Endothelial cell of umbilical vein (primary cell): ENCODE results near the gene CTDSPL. TPM values are rescaled to one million over a fixed set of nuclear protein-coding genes. Genes with fewer than 3 reads are reported as not detected.

Experiments used
- BruUV-seq: library from RNA; stranded (reverse); fragments of 400-500 nt; replicated peaks from 2 replicates; lab custom pipeline; 2021; lab: Mats Ljungman, UMichigan
- CTCF ChIA-PET: fragments of 300-600, 350-600 bp; sonication (Branson Sonifier 250); formaldehyde crosslinking; loops from one replicate; lab custom pipeline; 2021; ENCODE audit warnings: antibody characterized with exemption, inconsistent platforms; lab: Charles Lee
- POLR2A ChIA-PET: fragments of 300-600, 350-600 bp; sonication (Branson Sonifier 250); formaldehyde crosslinking; loops from one replicate; lab custom pipeline; 2021; ENCODE audit warnings: antibody characterized with exemption, inconsistent platforms; lab: Charles Lee
- DNase-seq: peaks from one replicate; pipeline ENCODE4 v3.0.0-alpha.2; 2011; ENCODE audit warnings: low read depth, low spot score
- FAIRE-seq: peaks from 2 replicates; lab custom pipeline; 2011; peaks lifted over from hg19 to GRCh38; lab: Jason Lieb, UNC
- H2AFZ ChIP-seq: 2 replicates; pipeline ENCODE4 v1.6.0; 2012; ENCODE audit warnings: low read depth, low read length, control low read depth, inconsistent platforms
- H3K27ac ChIP-seq: 2 replicates; pipeline ENCODE4 v1.5.1; 2011; ENCODE audit warnings: low read depth, mild to moderate bottlenecking, control low read depth, low read length, moderate library complexity; ENCODE audit not compliant: insufficient read depth
- H3K27me3 ChIP-seq, 2 experiments: 2 replicates each; pipeline versions ENCODE4 v1.6.0 to v1.6.1; 2011; ENCODE audit warnings: low read length in 2 of 2, mixed read lengths in 1 of 2; ENCODE audit not compliant: control insufficient read depth in 2 of 2, insufficient read depth in 2 of 2
- H3K36me3 ChIP-seq, 2 experiments: 2 replicates in 1 of 2; 3 replicates in 1 of 2; pipeline ENCODE4 v1.5.1; 2011; ENCODE audit warnings: low read length in 2 of 2, mild to moderate bottlenecking in 1 of 2, moderate library complexity in 1 of 2; ENCODE audit not compliant: control insufficient read depth in 2 of 2, insufficient read depth in 2 of 2; ENCODE audit errors: extremely low read depth in 1 of 2
- H3K4me1 ChIP-seq: 3 replicates; pipeline ENCODE4 v1.5.1; 2011; ENCODE audit warnings: mild to moderate bottlenecking, low read length; ENCODE audit not compliant: control insufficient read depth, insufficient read depth; ENCODE audit errors: extremely low read depth
- H3K4me2 ChIP-seq: 2 replicates; pipeline ENCODE4 v1.6.1; 2011; ENCODE audit warnings: low read length, control low read depth, mixed read lengths; ENCODE audit not compliant: insufficient read depth
- H3K4me3 ChIP-seq, 3 experiments: fragments of 200-600 bp in 1 of 3; sonication (generic), shearing (Covaris generic) in 1 of 3; replicated peaks in 1 of 3; 2 replicates each; pipeline ENCODE4 v1.5.1; 2011 to 2016; ENCODE audit warnings: control low read depth in 3 of 3, low read length in 3 of 3, mild to moderate bottlenecking in 2 of 3, inconsistent platforms in 1 of 3, low read depth in 1 of 3, moderate library complexity in 1 of 3; ENCODE audit not compliant: insufficient read depth in 1 of 3
- H3K79me2 ChIP-seq: 2 replicates; pipeline ENCODE4 v1.6.0; 2012; ENCODE audit warnings: low read length, inconsistent platforms; ENCODE audit not compliant: control insufficient read depth, insufficient read depth
- H3K9ac ChIP-seq: replicated peaks from 2 replicates; pipeline ENCODE3; 2011; ENCODE audit warnings: low read length, control low read depth; ENCODE audit not compliant: insufficient read depth; ENCODE audit errors: extremely low read depth
- H3K9me1 ChIP-seq: replicated peaks from 3 replicates; pipeline ENCODE4 v1.6.0; 2011; ENCODE audit warnings: mild to moderate bottlenecking, low read length; ENCODE audit not compliant: control insufficient read depth, insufficient read depth; ENCODE audit errors: extremely low read depth
- H3K9me3 ChIP-seq: replicated peaks from 2 replicates; pipeline ENCODE4 v1.5.1; 2012; ENCODE audit warnings: low read length, inconsistent platforms; ENCODE audit not compliant: control insufficient read depth, insufficient read depth
- H4K20me1 ChIP-seq: replicated peaks from 2 replicates; pipeline ENCODE3; 2011; ENCODE audit warnings: mild to moderate bottlenecking, low read length; ENCODE audit not compliant: control insufficient read depth, insufficient read depth; ENCODE audit errors: extremely low read depth
- EZH2 ChIP-seq: IDR thresholded peaks from 2 replicates; pipeline ENCODE4 v1.6.1; 2012; ENCODE audit warnings: borderline replicate concordance, low read depth, mild to moderate bottlenecking, moderate library complexity, low read length, inconsistent platforms; ENCODE audit not compliant: severe bottlenecking
- FOS ChIP-seq: IDR thresholded peaks from 2 replicates; pipeline ENCODE4 v1.6.1; 2011; ENCODE audit warnings: mild to moderate bottlenecking, low read length, moderate library complexity, borderline replicate concordance; ENCODE audit not compliant: insufficient read depth
- GATA2 ChIP-seq: IDR thresholded peaks from 2 replicates; pipeline ENCODE4 v1.7.0; 2011; ENCODE audit warnings: low read depth, mild to moderate bottlenecking, moderate library complexity, mixed read lengths, low read length; ENCODE audit not compliant: insufficient read length, insufficient read depth
- JUN ChIP-seq: IDR thresholded peaks from 2 replicates; pipeline ENCODE4 v1.6.1; 2011; ENCODE audit warnings: borderline replicate concordance, low read depth; ENCODE audit not compliant: insufficient read length, insufficient read depth
- MAX ChIP-seq: IDR thresholded peaks from 2 replicates; pipeline ENCODE4 v1.6.1; 2011; ENCODE audit not compliant: insufficient read depth, insufficient read length
- MYC ChIP-seq: IDR thresholded peaks from one replicate; pipeline ENCODE4 v1.6.1; 2011; ENCODE audit warnings: mild to moderate bottlenecking, low read depth, low read length
- POLR2A ChIP-seq: IDR thresholded peaks from 2 replicates; pipeline ENCODE4 v1.6.1; 2012; ENCODE audit warnings: low read depth, mild to moderate bottlenecking, control low read depth, low read length
- POLR2AphosphoS5 ChIP-seq: IDR thresholded peaks from 2 replicates; pipeline ENCODE4 v1.6.1; 2012; ENCODE audit warnings: low read depth, mild to moderate bottlenecking, control low read depth, low read length, moderate library complexity; ENCODE audit not compliant: insufficient read depth
- dilution Hi-C: fragments of 300-500 bp; cut with MboI; formaldehyde crosslinking; loops from one replicate; pipeline ENCODE4 v1.15.0; 2019; ENCODE audit warnings: low sequenced_read_pairs; ENCODE audit not compliant: extremely low pct_ligation_motif_present
- intact Hi-C: fragments of 100-400 bp; cut with micrococcal nuclease; formaldehyde crosslinking; loops from one replicate; pipeline ENCODE4 v1.10.0; 2022
- polyA plus RNA-seq, 4 experiments: library from polyadenylated mRNA; depleted of rRNA in 3 of 4; stranded (reverse) in 3 of 4; unstranded in 1 of 4; fragments of >200 nt; gene quantifications; 2 replicates each; pipeline versions ENCODE4 v1.2.1 to v1.2.3, GENCODE V29; 2011 to 2012; ENCODE audit warnings: missing spikeins in 1 of 4
- total RNA-seq: library from RNA; stranded (reverse); gene quantifications from 2 replicates; pipeline ENCODE4 v1.2.3, GENCODE V29; 2021
- TF ChIP-seq, protein P1 (sequence below), 2 donors: IDR thresholded peaks; 1 replicate in 1 of 2; 2 replicates in 1 of 2; pipeline ENCODE4 v1.5.1; 2011; ENCODE audit warnings: low read length in 2 of 2, mild to moderate bottlenecking in 2 of 2, moderate library complexity in 2 of 2, control low read depth in 1 of 2, inconsistent platforms in 1 of 2, low read depth in 1 of 2; ENCODE audit not compliant: insufficient read depth in 1 of 2; ENCODE audit errors: extremely low read depth in 1 of 2

Gene CTDSPL
- total and polyA plus RNA-seq, 2 donors (not counting 3 experiments of a cell fraction or from before 2014, with no cell fraction given), result 30.1 to 43.2 TPM

- Histone ChIP-seq H3K4me1 (peaks cover 13% of the 10 kb centered on the region), H3K36me3 (peaks cover 0 to 3% of the 10 kb centered on the region in 2 experiments), H3K27me3 (no peaks in the 10 kb centered on the region), H3K9me1 (no peaks in the 10 kb centered on the region), H3K79me2 (no peaks in the 10 kb centered on the region), H3K4me2 (no peak overlapping the region), H3K27ac (no peak overlapping the region), H2AFZ (no peak overlapping the region), H3K9me3 (no peaks in the 10 kb centered on the region), H3K9ac (no peak overlapping the region), H4K20me1 (no peaks in the 10 kb centered on the region), H3K4me3 (no peak overlapping the region)
- intact Hi-C loops (no loop called here), dilution Hi-C loops (no loop called here)
- DNase-seq (no peak), FAIRE-seq (no peak)
- no TSS peak for BruUV-seq
- CTCF ChIA-PET, result no interaction called here
- POLR2A ChIA-PET, result no interaction called here
- TF ChIP-seq MAX (no peak), POLR2A (no peak), JUN (no peak), MYC (no peak), POLR2AphosphoS5 (no peak), GATA2 (no peak), FOS (no peak), EZH2 (no peak)
- TF ChIP-seq, protein P1, sequence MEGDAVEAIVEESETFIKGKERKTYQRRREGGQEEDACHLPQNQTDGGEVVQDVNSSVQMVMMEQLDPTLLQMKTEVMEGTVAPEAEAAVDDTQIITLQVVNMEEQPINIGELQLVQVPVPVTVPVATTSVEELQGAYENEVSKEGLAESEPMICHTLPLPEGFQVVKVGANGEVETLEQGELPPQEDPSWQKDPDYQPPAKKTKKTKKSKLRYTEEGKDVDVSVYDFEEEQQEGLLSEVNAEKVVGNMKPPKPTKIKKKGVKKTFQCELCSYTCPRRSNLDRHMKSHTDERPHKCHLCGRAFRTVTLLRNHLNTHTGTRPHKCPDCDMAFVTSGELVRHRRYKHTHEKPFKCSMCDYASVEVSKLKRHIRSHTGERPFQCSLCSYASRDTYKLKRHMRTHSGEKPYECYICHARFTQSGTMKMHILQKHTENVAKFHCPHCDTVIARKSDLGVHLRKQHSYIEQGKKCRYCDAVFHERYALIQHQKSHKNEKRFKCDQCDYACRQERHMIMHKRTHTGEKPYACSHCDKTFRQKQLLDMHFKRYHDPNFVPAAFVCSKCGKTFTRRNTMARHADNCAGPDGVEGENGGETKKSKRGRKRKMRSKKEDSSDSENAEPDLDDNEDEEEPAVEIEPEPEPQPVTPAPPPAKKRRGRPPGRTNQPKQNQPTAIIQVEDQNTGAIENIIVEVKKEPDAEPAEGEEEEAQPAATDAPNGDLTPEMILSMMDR (IDR thresholded peaks at IDR 0.05; ENCODE audit: extremely low read depth in 1 of 2, insufficient read depth in 1 of 2, low read depth in 1 of 2, low read length in 2 of 2), result no peak
Observed at GRCh38 chr3:37913522-37913921, 51.8 kb downstream of the CTDSPL start.
